HUDEP-2 (cell line): Measurements from ENCODE around the gene TMEM18.

ENCODE experiments used
- DNase-seq, 76 experiments: peaks; one replicate each; lab custom pipeline; 2025; ENCODE audit not compliant: unreplicated experiment in 76 of 76; lab: John Stamatoyannopoulos, UW

The TMEM18 gene

DNA sequence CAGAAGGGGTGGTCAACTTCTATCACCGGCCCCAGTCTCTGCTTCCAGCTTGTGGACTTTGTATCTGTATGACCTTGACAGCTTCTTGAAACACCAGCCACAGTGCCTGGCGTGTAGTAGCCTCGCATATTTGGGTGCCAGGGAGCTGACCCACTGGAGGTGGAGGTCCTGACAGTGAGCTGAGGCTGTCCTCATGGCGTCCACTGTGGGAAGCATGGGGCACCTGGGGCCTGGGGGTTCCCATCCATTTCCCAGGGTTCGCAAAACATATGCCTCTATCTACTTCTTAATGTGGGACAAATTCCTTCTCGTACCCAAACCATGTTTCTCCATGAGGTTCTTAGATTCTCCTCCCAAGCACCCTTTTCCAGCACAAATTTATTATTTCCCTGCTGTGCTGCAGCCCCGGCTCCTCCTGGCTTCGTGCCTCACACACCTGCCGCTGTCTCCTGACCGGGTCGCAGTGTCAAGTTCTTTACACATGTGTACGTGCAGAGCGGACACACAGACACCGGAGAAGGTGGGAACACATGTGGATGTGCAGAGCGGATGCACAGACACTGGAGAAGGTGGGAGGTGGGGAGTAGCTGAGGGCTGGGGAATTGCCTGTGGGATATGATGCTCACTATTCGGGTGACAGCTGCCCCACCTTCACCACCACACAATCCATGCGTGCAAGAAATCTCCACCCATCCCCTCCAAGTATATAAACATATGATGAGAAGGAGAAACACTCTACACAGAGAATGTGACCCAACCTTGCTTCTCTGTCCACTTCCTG is 23.4 kb downstream of the TMEM18 start:
- no peak for DNase-seq

- DNase-seq, result no peak
Observed at GRCh38 chr2:652881-653480, 24.2 kb downstream of the TMEM18 start.

- no peak for DNase-seq
Observed at GRCh38 chr2:651951-652373, 25.2 kb downstream of the TMEM18 start.

- no peak for DNase-seq
Observed at GRCh38 chr2:650343-651310, 26.6 kb downstream of the TMEM18 start.

- DNase-seq, result no peak
Observed at GRCh38 chr2:649426-650342, 27.5 kb downstream of the TMEM18 start.

DNA sequence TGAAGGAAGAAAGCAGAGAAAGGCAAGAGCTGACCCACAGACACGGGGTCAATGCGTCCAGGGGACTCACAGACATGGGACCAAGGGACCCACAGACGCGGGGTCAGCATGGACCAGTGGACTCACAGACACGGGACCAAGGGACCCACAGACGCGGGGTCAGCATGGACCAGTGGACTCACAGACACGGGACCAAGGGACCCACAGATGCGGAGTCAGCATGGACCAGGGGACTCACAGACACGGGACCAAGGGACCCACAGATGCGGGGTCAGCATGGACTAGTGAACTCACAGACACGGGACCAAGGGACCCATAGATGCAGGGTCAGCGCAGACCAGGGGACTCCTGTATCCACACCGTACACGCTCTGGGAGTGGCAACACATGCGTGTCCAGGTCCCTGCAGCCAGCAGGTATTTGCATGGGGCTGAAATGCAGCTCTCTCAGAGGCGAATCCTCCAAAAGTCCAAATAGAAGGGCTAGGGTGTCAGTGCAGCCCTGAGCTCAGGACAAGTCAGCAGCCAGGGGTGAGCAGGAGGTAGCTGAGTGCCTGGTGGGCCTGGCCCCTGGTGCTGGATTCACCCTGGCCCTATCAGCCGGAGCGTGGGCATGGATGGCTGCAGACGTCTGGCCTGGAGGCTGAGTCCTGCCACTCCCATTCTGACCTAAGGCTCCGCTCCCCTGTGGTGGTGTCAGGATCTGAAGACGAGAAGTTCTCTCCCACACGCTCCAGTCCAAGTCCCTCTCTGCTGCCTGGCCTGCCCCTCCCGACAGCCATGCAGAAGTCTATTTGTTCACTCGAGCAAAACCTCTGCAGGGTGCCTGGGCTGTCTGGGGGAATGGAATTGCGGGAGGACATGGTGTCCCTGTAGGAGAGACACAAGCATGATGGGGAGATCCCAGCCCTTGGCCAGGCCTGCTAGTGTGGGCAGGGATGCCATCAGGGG is 28.5 kb downstream of the TMEM18 start:
- no peak for DNase-seq

- no peak for DNase-seq
Observed at GRCh38 chr2:647691-648231, 29.4 kb downstream of the TMEM18 start.

- no peak for DNase-seq
Observed at GRCh38 chr2:647003-647560, 30.1 kb downstream of the TMEM18 start.

GRCh38 chr2:644871-645270 is 32.3 kb downstream of the TMEM18 start:
- DNase-seq, result no peak

DNA sequence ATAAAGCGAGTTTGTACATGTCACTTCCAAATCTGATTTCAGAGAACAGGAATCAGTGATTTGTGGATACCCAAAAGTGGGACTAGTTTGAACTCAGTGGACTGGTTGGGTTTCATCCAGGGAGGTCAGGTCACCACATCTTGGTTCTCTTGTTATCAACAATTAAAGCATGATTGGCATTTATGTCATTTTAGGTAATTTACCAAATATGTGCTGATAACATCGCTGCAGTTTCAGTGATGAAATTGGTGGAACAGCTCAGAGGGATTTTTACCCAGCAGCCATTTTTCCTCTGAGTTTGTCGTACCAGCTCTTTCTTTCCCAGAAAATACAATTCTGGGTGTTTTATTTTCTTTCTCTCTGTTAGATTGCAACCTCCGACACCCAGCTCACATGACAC is 33.4 kb downstream of the TMEM18 start:
- no peak for DNase-seq

DNA sequence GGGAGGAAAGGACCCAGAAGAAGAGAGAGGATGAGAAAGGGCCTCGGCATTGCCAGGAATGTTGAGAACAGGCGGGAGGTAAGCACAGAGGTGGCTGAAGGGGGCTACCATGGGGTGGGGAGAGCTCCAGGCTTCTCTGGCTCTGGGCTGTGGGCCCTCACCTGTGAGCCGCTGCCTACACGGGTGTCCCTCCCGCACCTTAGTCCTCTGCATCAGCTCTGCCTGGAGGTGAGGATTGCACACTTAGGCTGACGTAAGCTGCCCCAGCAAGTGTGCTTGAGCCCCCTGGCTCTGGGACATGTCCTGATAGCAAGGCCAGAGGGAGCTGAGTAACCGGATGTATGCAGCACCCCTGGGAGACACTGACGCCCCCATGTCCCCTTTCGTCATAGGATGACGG is 33.9 kb downstream of the TMEM18 start:
- DNase-seq, result no peak

GRCh38 chr2:641872-642815 is 35.1 kb downstream of the TMEM18 start:
- DNase-seq, result no peak

DNA sequence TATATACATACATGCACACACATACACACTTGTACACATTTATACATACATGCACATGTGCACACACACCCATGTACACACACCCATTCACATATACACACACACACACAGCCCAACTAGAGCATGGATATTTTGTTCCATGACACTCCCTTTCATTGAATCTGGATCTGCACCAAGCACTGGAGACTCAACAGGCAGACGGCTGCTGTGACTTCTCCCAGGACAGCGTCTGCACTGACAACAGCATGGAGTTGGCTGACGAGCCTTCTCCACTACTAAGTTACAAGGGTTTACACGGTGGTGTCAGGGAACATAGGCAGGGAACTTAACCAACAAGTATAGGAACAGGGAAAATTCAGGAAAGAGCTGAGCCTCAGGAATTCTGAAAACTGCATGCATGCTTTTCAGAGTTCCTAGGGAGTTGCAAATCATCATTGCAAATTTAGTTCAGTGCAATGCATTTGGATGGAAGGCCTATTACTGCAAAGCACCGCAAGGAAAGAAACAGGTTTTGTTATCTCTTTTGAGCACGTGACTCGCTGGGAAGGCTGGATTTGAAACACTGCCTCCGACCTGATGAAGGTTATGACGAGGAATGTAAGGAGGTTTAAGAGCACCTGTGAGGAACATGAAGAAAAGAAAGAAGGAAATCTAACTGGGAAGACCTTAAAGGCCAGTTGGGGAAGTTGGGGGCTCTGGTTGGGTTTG is 35.9 kb downstream of the TMEM18 start:
- DNase-seq, result no peak

GRCh38 chr2:639703-640102 is 37.5 kb downstream of the TMEM18 start:
- DNase-seq, result no peak

DNA sequence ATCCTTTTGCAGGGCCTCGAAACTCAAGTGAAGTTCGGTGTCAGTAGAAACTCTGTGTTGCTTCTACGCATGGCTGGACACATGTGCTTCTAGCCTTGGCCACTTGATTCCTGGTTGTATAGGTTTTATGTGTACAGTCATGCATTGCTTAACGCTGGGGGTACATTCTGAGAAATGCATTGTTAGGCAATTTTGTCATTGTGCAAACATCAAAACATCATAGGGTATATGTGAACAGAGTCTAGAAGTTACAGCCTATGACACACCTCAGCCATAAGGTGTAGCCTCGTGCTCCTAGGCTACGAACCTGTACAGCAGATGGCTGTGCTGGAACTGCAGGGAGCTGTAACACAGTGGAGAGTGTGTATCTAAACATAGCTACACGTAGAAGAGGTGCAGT is 39.4 kb downstream of the TMEM18 start:
- no peak for DNase-seq

- no peak for DNase-seq
Observed at GRCh38 chr2:637406-637776, 39.8 kb downstream of the TMEM18 start.
